K562 (cell line): ENCODE data around the gene WFIKKN1. TPM values are rescaled to one million over a fixed set of nuclear protein-coding genes. Genes with fewer than 3 reads are reported as not detected.

ENCODE experiments used
- ADNP ChIP-seq: fragments of 200-800 bp; sonication (Bioruptor generic); IDR thresholded peaks from 2 replicates; pipeline ENCODE4 v1.6.1; 2016; ENCODE audit warnings: missing genetic modification characterization, missing compliant biosample characterization
- FOXJ3 ChIP-seq: sonication (generic); formaldehyde crosslinking; IDR thresholded peaks from 2 replicates; pipeline ENCODE4 v1.4.0; 2020; ENCODE audit warnings: mild to moderate bottlenecking, missing genetic modification reagents
- MECOM ChIP-seq: fragments of 250-450 bp; sonication (Bioruptor Pico); IDR thresholded peaks from 2 replicates; pipeline ENCODE4 v1.8.0; 2022; ENCODE audit warnings: inconsistent platforms
- MEF2A ChIP-seq: IDR thresholded peaks from 2 replicates; pipeline ENCODE4 v1.6.1; 2011; ENCODE audit warnings: low read depth, mild to moderate bottlenecking, low read length, moderate library complexity; ENCODE audit not compliant: control insufficient read depth
- MTF1 ChIP-seq: fragments of 250-450 bp; sonication (Bioruptor Pico); IDR thresholded peaks from 2 replicates; pipeline ENCODE4 v1.9.0; 2021; ENCODE audit warnings: moderate library complexity, mild to moderate bottlenecking, inconsistent platforms, borderline replicate concordance
- RBFOX2 ChIP-seq: fragments of 200-400 bp; formaldehyde crosslinking; IDR thresholded peaks from 2 replicates; pipeline ENCODE4 v1.6.1; 2017; ENCODE audit warnings: low read depth, mild to moderate bottlenecking, low read length, moderate library complexity
- TBP ChIP-seq: optimal IDR thresholded peaks from 2 replicates; pipeline ENCODE3; 2011; ENCODE audit warnings: low read depth, low read length, improper control_type of control experiment
- polyA plus RNA-seq, 8 experiments: library from polyadenylated mRNA; depleted of rRNA in 4 of 8; stranded (reverse) in 5 of 8; unstranded in 3 of 8; fragments of >200 nt; fragmentation: Nextera tagmentation in 2 of 8; fragmentation: Illumina TruSeq in 1 of 8; extraction: Ambion mirVana in 2 of 8; extraction: Trizol in 1 of 8; gene quantifications; 2 replicates each; pipeline versions ENCODE4 v1.2.1 to v1.2.3, GENCODE V29; 2011 to 2014; ENCODE audit warnings: inconsistent platforms in 1 of 8, missing spikeins in 1 of 8
- total RNA-seq, 7 experiments: library from RNA; depleted of rRNA in 6 of 7; stranded (reverse); fragments of >200 nt in 6 of 7; fragmentation: Illumina TruSeq in 2 of 7; extraction: Trizol in 2 of 7; gene quantifications; 2 replicates each; pipeline versions ENCODE4 v1.2.1 to v1.2.3, GENCODE V29; 2011 to 2021; ENCODE audit warnings: low replicate concordance in 1 of 7
- TF ChIP-seq, protein P1 (sequence below): sonication (generic); formaldehyde crosslinking; IDR thresholded peaks from 2 replicates; pipeline ENCODE4 v1.8.0; 2022; ENCODE audit warnings: missing genetic modification reagents, mild to moderate bottlenecking, borderline replicate concordance
- TF ChIP-seq, protein P2 (sequence below): fragments of 250-450 bp; sonication (Bioruptor Pico); IDR thresholded peaks from 2 replicates; pipeline ENCODE4 v1.4.0; 2020
- TF ChIP-seq, protein P3 (sequence below), 2 experiments: fragments of 450-650 bp; formaldehyde crosslinking in 1 of 2; IDR thresholded peaks; 2 replicates each; pipeline versions ENCODE4 v1.4.0 to v1.6.1; 2014 to 2020; ENCODE audit warnings: mild to moderate bottlenecking in 2 of 2, borderline replicate concordance in 1 of 2, low read depth in 1 of 2

Gene WFIKKN1
- total and polyA plus RNA-seq, 9 of the 15 experiments (the other 6 are each of a cell fraction or from before 2014, with no cell fraction given) = 0.14 to 1.1 (median 0.50) TPM; not detected in 4

DNA sequence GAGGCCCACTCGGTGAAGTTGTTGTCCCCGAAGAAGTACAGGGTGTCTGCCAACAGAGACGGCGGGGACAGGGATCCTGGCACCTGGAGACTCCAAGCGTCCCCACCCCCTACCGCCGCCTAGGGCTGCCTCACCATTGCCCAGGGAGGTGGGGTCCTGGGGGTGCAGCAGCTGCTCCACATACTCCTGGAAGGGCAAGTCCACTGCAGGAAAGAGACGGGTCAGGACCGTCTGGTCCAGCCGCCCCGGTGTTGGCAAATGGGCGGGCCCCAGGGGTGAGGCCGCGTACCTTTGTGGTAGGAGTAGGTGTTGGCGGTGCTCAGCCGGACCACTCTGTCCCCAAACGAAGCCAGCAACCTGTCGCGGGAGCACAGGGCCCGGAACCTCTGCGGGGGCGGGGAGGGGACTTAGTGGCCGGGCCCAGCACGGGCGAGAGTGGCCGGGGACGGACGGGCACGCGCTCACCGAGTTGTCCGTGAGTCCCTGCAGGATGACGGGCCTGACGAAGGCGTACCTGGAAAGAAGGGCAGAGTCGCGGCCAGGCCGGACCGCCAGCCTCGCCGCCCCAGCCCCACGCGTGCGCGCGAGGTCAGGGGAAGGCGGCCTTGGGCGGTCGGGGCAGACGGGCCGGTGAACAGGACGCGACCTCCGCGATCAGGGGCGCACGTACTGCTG is 52.7 kb downstream of the WFIKKN1 start (continued):
- TF ChIP-seq, protein P1, sequence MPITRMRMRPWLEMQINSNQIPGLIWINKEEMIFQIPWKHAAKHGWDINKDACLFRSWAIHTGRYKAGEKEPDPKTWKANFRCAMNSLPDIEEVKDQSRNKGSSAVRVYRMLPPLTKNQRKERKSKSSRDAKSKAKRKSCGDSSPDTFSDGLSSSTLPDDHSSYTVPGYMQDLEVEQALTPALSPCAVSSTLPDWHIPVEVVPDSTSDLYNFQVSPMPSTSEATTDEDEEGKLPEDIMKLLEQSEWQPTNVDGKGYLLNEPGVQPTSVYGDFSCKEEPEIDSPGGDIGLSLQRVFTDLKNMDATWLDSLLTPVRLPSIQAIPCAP (CRISPR knock-in tag) = no peak
- TF ChIP-seq, protein P2, sequence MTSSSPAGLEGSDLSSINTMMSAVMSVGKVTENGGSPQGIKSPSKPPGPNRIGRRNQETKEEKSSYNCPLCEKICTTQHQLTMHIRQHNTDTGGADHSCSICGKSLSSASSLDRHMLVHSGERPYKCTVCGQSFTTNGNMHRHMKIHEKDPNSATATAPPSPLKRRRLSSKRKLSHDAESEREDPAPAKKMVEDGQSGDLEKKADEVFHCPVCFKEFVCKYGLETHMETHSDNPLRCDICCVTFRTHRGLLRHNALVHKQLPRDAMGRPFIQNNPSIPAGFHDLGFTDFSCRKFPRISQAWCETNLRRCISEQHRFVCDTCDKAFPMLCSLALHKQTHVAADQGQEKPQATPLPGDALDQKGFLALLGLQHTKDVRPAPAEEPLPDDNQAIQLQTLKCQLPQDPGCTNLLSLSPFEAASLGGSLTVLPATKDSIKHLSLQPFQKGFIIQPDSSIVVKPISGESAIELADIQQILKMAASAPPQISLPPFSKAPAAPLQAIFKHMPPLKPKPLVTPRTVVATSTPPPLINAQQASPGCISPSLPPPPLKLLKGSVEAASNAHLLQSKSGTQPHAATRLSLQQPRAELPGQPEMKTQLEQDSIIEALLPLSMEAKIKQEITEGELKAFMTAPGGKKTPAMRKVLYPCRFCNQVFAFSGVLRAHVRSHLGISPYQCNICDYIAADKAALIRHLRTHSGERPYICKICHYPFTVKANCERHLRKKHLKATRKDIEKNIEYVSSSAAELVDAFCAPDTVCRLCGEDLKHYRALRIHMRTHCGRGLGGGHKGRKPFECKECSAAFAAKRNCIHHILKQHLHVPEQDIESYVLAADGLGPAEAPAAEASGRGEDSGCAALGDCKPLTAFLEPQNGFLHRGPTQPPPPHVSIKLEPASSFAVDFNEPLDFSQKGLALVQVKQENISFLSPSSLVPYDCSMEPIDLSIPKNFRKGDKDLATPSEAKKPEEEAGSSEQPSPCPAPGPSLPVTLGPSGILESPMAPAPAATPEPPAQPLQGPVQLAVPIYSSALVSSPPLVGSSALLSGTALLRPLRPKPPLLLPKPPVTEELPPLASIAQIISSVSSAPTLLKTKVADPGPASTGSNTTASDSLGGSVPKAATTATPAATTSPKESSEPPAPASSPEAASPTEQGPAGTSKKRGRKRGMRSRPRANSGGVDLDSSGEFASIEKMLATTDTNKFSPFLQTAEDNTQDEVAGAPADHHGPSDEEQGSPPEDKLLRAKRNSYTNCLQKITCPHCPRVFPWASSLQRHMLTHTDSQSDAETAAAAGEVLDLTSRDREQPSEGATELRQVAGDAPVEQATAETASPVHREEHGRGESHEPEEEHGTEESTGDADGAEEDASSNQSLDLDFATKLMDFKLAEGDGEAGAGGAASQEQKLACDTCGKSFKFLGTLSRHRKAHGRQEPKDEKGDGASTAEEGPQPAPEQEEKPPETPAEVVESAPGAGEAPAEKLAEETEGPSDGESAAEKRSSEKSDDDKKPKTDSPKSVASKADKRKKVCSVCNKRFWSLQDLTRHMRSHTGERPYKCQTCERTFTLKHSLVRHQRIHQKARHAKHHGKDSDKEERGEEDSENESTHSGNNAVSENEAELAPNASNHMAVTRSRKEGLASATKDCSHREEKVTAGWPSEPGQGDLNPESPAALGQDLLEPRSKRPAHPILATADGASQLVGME (CRISPR knock-in tag) = no peak
- TF ChIP-seq TBP (no peak), MTF1 (CRISPR knock-in tag) (no peak), MECOM (CRISPR knock-in tag) (no peak), ADNP (tag) (no peak), RBFOX2 (peak; percentile 76), MEF2A (no peak), FOXJ3 (CRISPR knock-in tag) (no peak)
- TF ChIP-seq, protein P3, sequence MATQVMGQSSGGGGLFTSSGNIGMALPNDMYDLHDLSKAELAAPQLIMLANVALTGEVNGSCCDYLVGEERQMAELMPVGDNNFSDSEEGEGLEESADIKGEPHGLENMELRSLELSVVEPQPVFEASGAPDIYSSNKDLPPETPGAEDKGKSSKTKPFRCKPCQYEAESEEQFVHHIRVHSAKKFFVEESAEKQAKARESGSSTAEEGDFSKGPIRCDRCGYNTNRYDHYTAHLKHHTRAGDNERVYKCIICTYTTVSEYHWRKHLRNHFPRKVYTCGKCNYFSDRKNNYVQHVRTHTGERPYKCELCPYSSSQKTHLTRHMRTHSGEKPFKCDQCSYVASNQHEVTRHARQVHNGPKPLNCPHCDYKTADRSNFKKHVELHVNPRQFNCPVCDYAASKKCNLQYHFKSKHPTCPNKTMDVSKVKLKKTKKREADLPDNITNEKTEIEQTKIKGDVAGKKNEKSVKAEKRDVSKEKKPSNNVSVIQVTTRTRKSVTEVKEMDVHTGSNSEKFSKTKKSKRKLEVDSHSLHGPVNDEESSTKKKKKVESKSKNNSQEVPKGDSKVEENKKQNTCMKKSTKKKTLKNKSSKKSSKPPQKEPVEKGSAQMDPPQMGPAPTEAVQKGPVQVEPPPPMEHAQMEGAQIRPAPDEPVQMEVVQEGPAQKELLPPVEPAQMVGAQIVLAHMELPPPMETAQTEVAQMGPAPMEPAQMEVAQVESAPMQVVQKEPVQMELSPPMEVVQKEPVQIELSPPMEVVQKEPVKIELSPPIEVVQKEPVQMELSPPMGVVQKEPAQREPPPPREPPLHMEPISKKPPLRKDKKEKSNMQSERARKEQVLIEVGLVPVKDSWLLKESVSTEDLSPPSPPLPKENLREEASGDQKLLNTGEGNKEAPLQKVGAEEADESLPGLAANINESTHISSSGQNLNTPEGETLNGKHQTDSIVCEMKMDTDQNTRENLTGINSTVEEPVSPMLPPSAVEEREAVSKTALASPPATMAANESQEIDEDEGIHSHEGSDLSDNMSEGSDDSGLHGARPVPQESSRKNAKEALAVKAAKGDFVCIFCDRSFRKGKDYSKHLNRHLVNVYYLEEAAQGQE (IDR thresholded peaks at IDR 0.05; ENCODE audit: borderline replicate concordance) = no peak
- TF ChIP-seq, protein P3 (CRISPR knock-in tag; IDR thresholded peaks at IDR 0.05; ENCODE audit: low read depth) = peak; percentile 81; the same call in 1 of the 2 replicates
